Measurements from ENCODE around the gene PLCH1. TPM values are rescaled to one million over a fixed set of nuclear protein-coding genes. Genes with fewer than 3 reads are reported as not detected.
A peak's percentile ranks its signal among the peaks of the same experiment; 100 is the strongest.

The PLCH1 gene
- polyA plus RNA-seq, 6 donors from 2014 or later, result not detected

- DNase-seq, result no peak
- Mint-ChIP-seq H3K4me3 (no peak overlapping the region), H3K27me3 (no peaks in the 10 kb centered on the region), H3K27ac (no peak overlapping the region), H3K36me3 (no peaks in the 10 kb centered on the region), H3K9me3 (no peaks in the 10 kb centered on the region), H3K4me1 (no peaks in the 10 kb centered on the region)
- no peak for ATAC-seq (ENCODE audit: low read depth in 2 of 2)
These were observed 12.7 kb upstream of the PLCH1 start for GRCh38 chr3:155757577-155757976.

GRCh38 chr3:155753038-155753639 lies 8.3 kb upstream of the PLCH1 start:
- Mint-ChIP-seq H3K27me3 (no peaks in the 10 kb centered on the region), H3K4me3 (peak overlapping the region in 1 of 8 donors; percentile 16), H3K9me3 (no peaks in the 10 kb centered on the region), H3K4me1 (no peaks in the 10 kb centered on the region), H3K27ac (no peak overlapping the region), H3K36me3 (no peaks in the 10 kb centered on the region)
- ATAC-seq (ENCODE audit: low read depth in 2 of 2) (no peak), DNase-seq (no peak)

GRCh38 chr3:155748611-155749365 lies 3.9 kb upstream of the PLCH1 start:
- no peak for DNase-seq
- Mint-ChIP-seq H3K4me1 (peaks cover 12 to 22% (median 22%) of the 10 kb centered on the region in 3 donors), H3K4me3 (no peak overlapping the region), H3K9me3 (no peaks in the 10 kb centered on the region), H3K36me3 (no peaks in the 10 kb centered on the region), H3K27ac (peak overlapping the region in 1 of 6 donors; percentile 58), H3K27me3 (peaks cover 0 to 7% (median under 1%) of the 10 kb centered on the region in 3 donors)
- no peak for ATAC-seq (ENCODE audit: low read depth in 2 of 2)

- peaks cover 0 to 10% (median 6%) of the 10 kb centered on the region in 3 donors for H3K27me3 Mint-ChIP-seq
- no peaks in the 10 kb centered on the region for H3K36me3 Mint-ChIP-seq
- ATAC-seq (ENCODE audit: low read depth in 2 of 2), result no peak
- H3K4me3 Mint-ChIP-seq, result peak overlapping the region in 1 of 8 donors; percentile 67
- H3K27ac Mint-ChIP-seq, result no peak overlapping the region
- H3K4me1 Mint-ChIP-seq, result peaks cover 16 to 31% (median 30%) of the 10 kb centered on the region in 3 donors
- no peak for DNase-seq
- H3K9me3 Mint-ChIP-seq, result no peaks in the 10 kb centered on the region
These were observed 3.0 kb upstream of the PLCH1 start for GRCh38 chr3:155747946-155748290.

GRCh38 chr3:155747286-155747945 lies 2.5 kb upstream of the PLCH1 start:
- H3K27ac Mint-ChIP-seq, result peak overlapping the region in 1 of 6 donors; percentile 58
- no peak for ATAC-seq (ENCODE audit: low read depth in 2 of 2)
- H3K36me3 Mint-ChIP-seq, result no peaks in the 10 kb centered on the region
- peaks cover 5 to 15% (median 12%) of the 10 kb centered on the region in 3 donors for H3K27me3 Mint-ChIP-seq
- peak overlapping the region in 1 of 8 donors; percentile 67 for H3K4me3 Mint-ChIP-seq
- H3K4me1 Mint-ChIP-seq, result peaks cover 16 to 31% (median 30%) of the 10 kb centered on the region in 3 donors
- no peak for DNase-seq
- H3K9me3 Mint-ChIP-seq, result no peaks in the 10 kb centered on the region

GRCh38 chr3:155746703-155747102 lies 1.8 kb upstream of the PLCH1 start:
- H3K4me3 Mint-ChIP-seq, result peak overlapping the region in 2 of 8 donors; percentile 55 to 67
- ATAC-seq (ENCODE audit: low read depth in 2 of 2), result no peak

GRCh38 chr3:155745795-155746550 lies 1.1 kb upstream of the PLCH1 start:
- Mint-ChIP-seq H3K36me3 (no peaks in the 10 kb centered on the region), H3K27ac (peak overlapping the region in 2 of 6 donors; percentile 36 to 43), H3K9me3 (no peaks in the 10 kb centered on the region), H3K27me3 (peaks cover 11 to 21% (median 16%) of the 10 kb centered on the region in 3 donors), H3K4me3 (peak overlapping the region; percentile 67 to 97 (median 96)), H3K4me1 (peaks cover 16 to 31% (median 30%) of the 10 kb centered on the region in 3 donors)
- no peak for ATAC-seq (ENCODE audit: low read depth in 2 of 2)
- no peak for DNase-seq

More at GRCh38 chr3:155746703-155747102, 1.8 kb upstream of the PLCH1 start:
- Mint-ChIP-seq H3K36me3 (no peaks in the 10 kb centered on the region), H3K4me1 (peaks cover 16 to 31% (median 30%) of the 10 kb centered on the region in 3 donors), H3K27me3 (peaks cover 10 to 19% (median 13%) of the 10 kb centered on the region in 3 donors), H3K9me3 (no peaks in the 10 kb centered on the region), H3K27ac (no peak overlapping the region)
- no peak for DNase-seq

GRCh38 chr3:155744010-155744625 lies 753 bp downstream of the PLCH1 start:
- H3K36me3 Mint-ChIP-seq, result no peaks in the 10 kb centered on the region
- peaks cover 22 to 29% (median 24%) of the 10 kb centered on the region in 3 donors for H3K27me3 Mint-ChIP-seq
- H3K4me1 Mint-ChIP-seq, result peaks cover 16 to 31% (median 30%) of the 10 kb centered on the region in 3 donors
- H3K4me3 Mint-ChIP-seq, result peak overlapping the region; percentile 86 to 97 (median 96)
- ATAC-seq (ENCODE audit: low read depth in 2 of 2) (peak; percentile 21 to 40), DNase-seq (no peak)
- no peaks in the 10 kb centered on the region for H3K9me3 Mint-ChIP-seq
- peak overlapping the region in 4 of 6 donors; percentile 30 to 95 (median 83) for H3K27ac Mint-ChIP-seq

GRCh38 chr3:155743606-155744005 lies 1.3 kb downstream of the PLCH1 start:
- peaks cover 16 to 31% (median 30%) of the 10 kb centered on the region in 3 donors for H3K4me1 Mint-ChIP-seq
- no peaks in the 10 kb centered on the region for H3K36me3 Mint-ChIP-seq
- peak overlapping the region; percentile 86 to 97 (median 94) for H3K4me3 Mint-ChIP-seq
- no peak for ATAC-seq (ENCODE audit: low read depth in 2 of 2)
- peaks cover 22 to 29% (median 27%) of the 10 kb centered on the region in 3 donors for H3K27me3 Mint-ChIP-seq
- H3K27ac Mint-ChIP-seq, result peak overlapping the region in 3 of 6 donors; percentile 82 to 87 (median 84)
- DNase-seq, result no peak
- no peaks in the 10 kb centered on the region for H3K9me3 Mint-ChIP-seq

GRCh38 chr3:155742349-155742965 lies 2.4 kb downstream of the PLCH1 start:
- Mint-ChIP-seq H3K36me3 (no peaks in the 10 kb centered on the region), H3K27ac (no peak overlapping the region)
- no peak for ATAC-seq (ENCODE audit: low read depth in 2 of 2)

GRCh38 chr3:155741603-155742002 lies 3.3 kb downstream of the PLCH1 start:
- no peak overlapping the region for H3K27ac Mint-ChIP-seq
- no peaks in the 10 kb centered on the region for H3K36me3 Mint-ChIP-seq
- no peak for ATAC-seq (ENCODE audit: low read depth in 2 of 2)
- H3K4me3 Mint-ChIP-seq, result no peak overlapping the region
- H3K9me3 Mint-ChIP-seq, result no peaks in the 10 kb centered on the region
- no peak for DNase-seq
- peaks cover 32 to 39% (median 35%) of the 10 kb centered on the region in 3 donors for H3K27me3 Mint-ChIP-seq
- H3K4me1 Mint-ChIP-seq, result peaks cover 23 to 39% (median 35%) of the 10 kb centered on the region in 3 donors

More at GRCh38 chr3:155742349-155742965, 2.4 kb downstream of the PLCH1 start:
- Mint-ChIP-seq H3K4me3 (peak overlapping the region in 4 of 8 donors; percentile 24 to 97 (median 76)), H3K9me3 (no peaks in the 10 kb centered on the region), H3K4me1 (peaks cover 23 to 38% (median 35%) of the 10 kb centered on the region in 3 donors), H3K27me3 (peaks cover 32 to 38% (median 35%) of the 10 kb centered on the region in 3 donors)
- DNase-seq, result no peak

- peaks cover 32 to 39% (median 35%) of the 10 kb centered on the region in 3 donors for H3K27me3 Mint-ChIP-seq
- H3K36me3 Mint-ChIP-seq, result no peaks in the 10 kb centered on the region
- no peak overlapping the region for H3K4me3 Mint-ChIP-seq
- H3K4me1 Mint-ChIP-seq, result peaks cover 23 to 38% (median 33%) of the 10 kb centered on the region in 3 donors
- ATAC-seq (ENCODE audit: low read depth in 2 of 2), result no peak
- H3K27ac Mint-ChIP-seq, result no peak overlapping the region
- H3K9me3 Mint-ChIP-seq, result no peaks in the 10 kb centered on the region
- DNase-seq, result no peak
These were observed 3.8 kb downstream of the PLCH1 start for GRCh38 chr3:155741101-155741500.

Measured in naive B cell (primary cell).